HPDE6-E6E7 (cell line): Measurements from ENCODE around the gene CRIP1.

Experiments
- DNase-seq: peaks from one replicate; pipeline ENCODE4 v3.0.0; 2011; ENCODE audit warnings: missing footprints; ENCODE audit errors: extremely low spot score

The CRIP1 gene

DNA sequence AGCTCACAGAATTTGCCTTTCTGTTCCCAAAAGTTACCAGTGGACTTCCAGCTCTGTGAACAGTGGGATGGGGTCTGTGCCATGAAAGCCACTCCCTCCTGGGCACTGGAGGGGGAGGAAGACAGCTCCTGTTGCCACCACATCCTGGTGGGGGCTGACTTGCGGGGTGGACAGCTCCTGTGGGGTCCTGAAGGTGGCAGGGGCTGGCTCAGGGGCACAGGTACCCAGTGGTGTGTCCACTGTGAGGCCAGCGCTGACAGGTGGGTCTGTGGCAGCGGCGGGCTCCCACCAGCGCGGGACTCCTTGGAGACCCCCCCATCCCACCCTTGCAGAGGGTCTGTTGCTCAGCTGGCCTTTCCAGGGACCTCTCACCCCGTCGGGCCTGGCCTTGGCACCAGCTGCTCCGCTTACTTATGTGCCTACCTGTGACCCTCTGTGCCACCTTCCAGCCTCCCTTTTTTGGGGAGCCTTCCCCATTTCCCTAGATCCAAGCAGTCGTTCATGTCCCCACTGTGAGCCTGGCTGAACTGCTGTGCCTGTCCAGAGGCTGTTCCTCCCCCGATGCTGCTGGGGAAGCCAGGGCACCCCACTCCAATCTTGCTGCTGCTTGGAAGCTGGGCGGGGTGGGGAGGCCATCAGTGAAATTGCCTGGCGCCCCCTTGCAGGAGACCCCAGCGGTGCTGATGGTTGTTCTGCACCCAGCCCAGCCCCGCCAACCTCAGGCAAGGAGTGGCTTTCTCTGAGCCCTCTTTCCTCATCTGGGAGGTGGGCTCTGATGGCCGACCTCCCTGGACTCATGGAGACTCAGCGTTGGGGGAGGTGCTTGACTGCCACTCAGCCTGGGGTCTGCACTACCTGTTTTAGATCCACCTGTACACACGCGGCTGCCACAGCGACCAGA is 6.5 kb downstream of the CRIP1 start:
- DNase-seq, result no peak

DNA sequence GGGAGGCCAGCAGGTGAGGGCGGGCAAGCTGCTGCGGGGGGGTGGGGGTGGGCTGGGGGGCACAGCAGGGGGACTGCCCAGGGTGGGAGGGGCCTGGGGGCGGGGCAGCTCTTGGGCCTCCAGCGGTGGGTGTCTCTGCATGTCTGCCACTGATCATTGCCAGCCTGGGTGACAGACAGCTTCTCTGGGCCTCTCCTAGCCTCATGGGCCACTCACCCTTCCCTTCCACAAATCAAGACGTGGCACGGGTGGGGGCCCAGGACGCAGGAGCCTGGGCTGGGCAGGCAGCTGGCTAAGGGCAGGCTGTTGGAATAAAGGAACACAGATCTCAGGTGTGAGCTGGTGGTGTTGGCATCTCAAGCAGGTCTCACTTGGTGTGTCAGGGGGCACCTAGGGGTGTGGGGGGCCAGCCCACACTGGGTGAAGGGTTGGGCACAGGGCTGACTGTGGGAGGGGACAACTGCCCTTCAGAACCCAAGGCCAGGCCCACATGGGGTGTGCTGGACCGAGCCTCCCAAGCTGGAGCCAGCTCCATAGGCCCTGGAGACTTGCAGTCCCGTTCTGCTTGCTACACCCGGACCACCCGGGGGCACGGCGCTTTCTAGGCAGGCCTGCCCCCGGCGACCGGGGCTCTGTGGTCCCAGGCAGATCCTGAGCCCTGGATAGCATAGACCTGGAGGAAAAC is 7.4 kb downstream of the CRIP1 start:
- DNase-seq, result no peak

DNA sequence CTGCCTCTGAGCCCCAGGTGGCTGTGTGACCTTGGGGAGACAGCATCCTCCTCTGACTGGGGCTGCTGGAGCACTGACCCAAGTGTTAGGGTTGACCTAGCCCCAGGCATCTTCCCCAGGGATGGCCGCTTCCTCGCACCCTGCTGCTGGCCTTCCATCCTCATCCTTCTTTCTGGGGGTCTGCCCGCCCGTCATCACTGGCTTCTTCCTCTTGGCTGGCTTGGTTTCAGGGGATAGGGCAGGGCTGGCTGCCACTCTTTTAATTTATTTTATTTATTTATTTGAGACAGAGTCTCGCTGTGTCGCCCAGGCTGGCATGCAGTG is 7.9 kb downstream of the CRIP1 start:
- no peak for DNase-seq

DNA sequence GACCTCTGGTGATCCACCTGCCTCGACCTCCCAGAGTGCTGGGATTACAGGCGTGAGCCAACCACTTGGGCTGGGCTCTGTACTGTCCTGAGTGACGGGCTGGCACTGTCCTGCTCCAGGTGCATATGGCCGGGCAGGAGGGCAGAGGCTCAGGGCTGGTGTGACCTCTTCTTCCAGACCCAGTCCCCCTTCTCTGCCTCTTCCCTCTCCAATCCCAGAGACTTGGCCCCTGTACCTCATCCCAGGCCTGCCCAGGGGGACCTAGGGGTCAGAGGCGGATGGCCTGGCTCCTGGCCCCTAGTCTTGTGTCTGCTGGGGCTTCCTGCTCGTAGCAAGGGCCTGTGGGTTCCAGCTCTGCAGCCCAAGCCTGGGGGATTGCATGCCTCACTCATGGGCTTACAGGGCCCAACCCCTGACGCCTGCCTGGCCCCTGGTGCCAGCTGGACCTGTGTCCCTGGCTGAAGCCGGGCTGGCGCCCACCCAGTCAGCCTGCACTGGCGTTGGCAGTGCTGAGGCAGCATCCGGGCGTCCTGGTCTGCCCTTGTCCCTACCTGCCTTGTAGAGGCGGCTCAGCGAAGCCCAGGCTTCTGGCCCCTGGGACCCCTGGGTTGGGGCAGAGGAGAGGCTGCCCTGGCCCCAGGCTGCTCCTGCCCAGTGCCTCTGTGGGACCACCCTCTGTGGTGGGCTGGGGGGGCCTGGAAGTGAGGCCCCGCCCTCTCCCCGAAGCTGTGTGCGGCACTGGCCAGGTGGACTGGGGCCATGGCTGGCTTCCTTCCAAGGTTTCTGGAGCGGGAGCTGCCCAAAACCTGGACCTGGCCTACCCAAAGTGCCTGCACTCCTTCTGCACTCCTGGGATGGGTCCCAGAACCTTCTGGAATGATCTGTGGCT is 8.7 kb downstream of the CRIP1 start:
- no peak for DNase-seq

DNA sequence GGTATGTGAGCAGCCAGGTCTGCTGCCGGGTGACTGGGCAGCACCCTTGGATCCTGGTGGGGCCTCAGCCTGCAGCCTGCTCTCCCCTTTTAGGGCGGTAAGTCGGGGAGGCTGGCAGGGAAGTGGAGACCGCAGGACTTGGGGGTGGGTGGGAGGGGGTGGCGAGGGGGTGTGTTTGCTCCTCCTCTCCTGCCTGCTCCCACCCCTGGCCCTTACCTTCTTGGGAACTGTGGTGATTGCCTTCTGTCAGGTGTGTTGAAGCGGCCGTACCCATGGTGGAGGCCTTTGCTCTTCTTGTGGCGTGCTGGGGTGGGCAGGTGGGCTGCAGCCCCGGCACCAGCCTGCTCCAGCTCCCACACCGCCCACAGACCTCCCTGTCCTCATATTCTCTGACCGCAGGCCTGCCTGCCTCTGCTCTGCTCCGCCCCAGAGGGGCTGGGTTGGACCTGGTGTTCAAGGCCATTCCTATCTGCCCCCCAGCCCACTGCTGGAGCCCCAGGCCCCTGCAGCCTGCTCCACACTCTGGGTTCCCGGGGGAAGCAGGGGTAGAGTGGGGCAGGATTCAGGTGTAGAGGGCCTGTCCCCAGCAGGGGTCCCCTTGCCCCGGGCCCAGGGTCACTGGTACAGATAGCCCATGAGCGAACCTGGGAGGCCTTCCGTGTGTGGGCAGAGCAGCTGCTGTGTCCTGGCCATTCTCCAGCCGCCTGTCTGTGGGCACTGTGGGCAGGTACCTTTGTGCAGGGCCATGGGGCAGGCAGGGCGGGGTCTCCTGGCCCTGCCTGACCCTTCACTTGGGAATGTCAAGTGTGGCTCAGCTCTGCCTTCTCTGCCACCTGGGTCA is 9.5 kb downstream of the CRIP1 start:
- no peak for DNase-seq

DNA sequence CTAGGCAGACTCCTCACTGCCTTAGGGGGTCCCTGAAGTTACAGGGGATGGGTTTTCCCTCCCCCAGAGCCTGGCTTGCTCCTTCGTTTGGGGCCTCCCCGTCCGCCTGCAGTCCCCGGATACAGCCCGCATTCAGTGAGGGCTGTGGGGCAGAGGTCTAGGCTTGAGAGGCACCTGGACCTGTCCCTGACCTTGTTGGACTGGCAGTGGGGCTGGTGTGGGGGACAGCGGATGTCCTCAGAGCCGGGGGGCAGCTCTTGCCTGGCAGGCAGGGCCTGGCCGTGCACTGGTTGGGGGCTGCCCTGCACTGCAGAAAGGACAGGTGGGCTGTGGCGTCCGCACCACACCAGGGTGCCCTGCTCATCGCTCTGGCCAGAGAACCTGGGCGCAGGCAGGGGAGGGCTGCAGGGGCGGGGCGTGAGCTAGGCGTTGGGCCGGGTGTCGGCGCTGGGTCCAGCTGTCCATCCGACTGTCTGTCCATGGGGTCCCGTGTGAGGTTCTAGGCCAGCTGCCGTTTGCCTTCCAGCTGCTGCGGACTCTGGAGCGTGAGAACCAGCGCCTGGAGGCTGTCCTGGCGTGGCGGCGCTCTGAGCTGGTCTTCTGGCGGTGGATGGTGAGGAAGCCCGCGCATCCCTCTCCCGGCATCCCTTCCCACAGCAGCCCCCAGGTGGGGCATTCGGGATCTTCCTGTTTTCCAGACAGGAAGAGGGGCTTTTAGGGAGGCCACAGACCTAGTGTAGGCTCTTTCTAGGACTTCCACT is 10.3 kb downstream of the CRIP1 start:
- DNase-seq, result no peak

DNA sequence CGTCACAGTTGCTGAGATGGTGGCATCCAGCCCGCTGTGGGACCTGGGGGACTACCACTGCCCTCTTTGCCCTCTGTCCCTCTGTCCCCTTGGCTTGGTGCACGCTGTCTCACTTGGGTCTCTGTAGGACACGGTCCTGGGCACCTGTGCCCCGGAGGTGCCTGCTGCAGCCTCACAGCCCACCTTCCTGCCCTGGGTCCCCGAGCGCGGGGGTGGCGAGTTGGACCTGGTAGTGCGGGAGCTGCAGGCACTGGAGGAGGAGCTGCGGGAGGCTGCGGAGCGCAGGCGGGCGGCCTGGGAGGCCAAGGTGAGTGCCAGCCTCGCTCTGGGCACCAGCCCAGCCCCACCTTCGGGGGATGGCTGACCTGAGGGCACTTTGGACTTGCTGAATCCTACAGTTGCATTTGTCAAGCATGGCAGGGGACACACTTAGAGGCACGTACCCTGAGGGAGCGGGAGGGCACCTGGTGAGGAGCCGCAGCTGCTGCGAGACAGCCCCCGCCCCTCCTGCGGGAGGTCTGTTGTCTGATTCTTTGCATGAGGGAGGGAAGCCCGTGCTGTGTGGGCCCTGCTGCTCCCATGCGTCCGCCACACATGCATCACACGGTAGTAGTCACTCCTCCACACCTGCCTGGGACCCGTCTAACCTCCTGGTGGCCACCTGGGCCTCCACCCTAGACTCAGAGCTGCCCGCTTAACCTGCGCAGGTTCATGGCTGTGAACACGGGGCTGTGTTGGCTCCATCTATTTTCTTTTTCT is 11.2 kb downstream of the CRIP1 start:
- DNase-seq, result no peak

DNA sequence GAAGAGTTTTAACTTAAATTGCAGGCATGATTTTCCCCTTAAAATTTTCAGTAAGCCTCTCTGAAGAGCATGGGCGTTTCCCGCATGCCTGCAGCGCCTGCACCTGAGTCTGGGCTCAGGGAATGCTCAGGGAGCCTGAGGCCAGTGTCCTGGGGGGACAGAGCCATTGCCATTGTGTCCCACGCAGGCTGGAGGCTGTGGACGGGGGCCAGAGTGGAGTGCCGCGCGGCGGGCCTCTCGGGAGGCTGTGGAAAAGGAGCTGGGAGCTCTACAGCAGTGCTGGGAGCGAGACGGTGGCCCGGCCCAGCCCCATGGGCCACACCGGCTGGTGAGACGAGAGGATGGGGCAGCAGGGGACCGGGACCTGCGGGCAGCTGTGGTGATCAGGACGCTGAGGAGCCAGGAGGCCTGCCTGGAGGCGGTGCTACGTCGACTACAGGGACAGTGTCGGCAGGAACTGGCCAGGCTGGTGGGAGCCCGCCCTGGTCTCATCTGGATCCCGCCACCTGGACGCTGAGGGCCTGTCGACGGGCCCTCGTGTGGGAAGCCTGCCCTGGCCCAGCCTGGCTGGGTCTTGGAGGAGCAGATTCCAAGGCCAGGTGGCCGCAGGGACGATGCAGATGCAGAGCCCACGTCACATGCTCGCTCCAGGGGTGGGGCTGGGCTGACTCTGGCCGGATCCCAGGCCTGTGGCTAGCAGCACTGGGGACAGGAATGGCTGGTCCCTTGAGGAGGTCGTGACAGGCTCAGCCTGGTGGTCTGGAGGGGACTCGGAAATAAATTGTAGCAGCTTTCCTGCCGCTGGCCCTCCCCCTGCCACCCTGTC is 12.0 kb downstream of the CRIP1 start:
- no peak for DNase-seq

DNA sequence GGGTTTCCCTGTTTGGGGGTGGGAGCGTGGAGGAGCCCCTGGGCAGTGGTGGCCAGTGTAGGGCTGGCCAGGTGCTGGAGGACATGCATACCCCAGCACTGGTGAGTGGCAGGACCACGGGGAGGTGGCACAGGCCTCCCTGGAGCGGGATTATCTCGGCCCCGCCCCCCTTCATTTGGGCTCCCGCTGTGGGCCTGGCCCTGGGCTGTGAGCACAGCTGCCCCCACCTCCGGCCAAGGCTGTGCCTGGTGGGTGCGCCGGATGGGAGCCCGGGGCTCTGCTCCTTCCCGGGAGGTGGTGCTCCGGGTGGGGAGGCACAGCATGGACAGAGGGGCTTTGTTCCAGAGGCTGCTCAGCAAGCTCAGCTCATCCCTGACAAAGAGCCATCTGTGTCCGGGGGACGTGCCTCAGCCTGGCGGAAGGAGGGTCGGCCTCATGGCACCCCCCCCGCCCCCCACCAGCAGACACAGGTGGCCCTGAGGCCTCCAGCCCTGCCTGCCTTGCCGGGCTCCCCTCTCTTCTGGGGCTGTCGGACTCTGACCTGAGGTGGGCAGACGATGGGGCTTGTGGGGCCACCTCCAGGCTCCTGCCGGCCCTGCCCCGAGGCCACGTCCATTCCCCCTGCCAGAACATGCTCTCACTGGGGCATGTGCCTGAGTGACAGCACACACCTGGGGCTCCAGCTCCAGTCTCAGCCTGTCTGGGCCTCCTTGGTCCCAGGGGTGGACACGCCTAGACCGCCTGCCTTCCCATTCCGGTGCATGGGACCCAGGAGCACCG is 12.8 kb downstream of the CRIP1 start:
- peak; percentile 47 for DNase-seq

DNA sequence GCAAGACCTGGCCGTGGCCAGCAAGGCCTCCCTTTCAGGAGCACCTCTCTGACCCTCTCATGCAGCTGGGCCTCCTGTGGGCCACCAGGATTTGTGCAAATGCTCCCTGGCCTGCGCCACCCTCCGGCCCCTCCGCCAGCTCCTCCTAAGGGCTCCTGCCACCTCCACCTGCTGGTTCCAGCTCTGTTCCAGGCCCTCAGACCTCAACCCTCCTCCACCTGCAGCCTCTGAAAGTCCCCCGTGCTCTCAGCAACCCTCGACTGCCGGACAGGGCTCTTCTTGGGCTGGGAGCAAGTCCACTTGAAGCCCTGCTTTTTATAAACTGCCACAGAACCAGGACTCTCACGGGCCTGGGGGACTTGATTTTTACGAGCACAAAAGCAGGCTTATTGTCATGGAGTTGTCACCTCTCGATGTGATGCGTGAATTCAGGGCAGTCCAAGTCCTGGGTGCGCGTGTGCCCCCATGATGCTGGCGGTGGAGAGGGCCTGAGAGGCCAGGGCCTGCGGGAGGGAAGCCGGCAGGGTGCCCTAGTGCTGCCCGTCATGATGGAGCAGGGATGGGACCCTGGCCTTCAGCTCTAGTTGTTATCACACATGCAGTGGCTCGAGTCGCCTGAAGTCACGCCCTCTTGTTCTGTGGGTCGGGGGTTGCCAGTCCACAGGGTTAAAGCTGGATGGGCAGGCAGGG is 13.5 kb downstream of the CRIP1 start:
- no peak for DNase-seq

DNA sequence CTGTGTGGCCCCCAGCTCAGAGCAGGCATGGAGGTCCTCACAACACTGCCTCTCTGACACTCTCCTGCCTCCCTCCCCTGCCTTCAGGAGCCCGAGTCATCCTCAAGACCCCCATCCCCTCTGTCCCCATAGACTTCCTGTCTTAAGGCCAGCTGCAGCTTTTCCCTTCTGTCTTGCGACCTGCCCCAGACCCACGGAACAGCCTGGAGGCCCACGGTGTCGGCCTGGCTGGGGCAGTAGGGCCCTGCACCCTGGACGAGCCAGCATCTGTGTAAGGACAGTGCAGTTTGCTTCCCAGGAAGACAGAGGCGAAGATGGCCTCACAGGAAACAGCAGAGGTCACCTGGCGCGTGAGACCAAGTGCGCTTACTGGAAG is 14.0 kb downstream of the CRIP1 start:
- no peak for DNase-seq

DNA sequence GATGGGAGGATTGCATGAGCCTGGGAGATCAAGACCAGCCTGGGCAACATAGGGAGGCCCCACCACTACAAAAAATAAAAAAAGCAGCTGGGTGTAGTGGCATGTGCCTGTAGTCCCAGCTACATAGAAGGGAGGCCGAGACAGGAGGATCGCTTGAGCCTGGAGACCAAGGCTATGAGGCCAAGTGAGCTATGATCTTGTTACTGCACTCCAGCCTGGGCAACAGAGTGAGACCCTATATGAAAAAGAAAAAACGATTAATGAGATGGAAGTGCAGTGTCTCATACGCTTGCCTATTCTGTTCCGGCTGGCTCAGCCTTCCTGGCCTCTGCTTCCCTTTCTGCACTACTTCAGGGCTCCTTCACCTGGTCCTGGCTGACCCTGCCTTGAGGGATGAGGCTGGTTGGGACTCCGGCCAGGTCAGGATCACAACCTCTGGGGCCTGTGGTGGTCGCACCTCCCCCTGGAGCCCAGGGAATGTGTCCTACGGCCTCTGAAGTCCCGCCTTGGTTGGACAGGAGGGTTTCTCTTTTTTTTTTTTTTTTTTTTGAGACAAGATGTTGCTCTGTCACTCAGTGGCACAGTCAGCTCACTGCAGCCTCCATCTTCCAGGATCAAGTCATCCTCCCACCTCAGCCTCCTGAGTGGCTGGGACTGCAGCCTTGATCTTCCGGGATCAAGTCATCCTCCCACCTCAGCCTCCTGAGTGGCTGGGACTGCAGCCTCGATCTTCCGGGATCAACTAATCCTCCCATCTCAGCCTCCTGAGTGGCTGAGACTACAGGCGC is 15.0 kb downstream of the CRIP1 start:
- no peak for DNase-seq

DNA sequence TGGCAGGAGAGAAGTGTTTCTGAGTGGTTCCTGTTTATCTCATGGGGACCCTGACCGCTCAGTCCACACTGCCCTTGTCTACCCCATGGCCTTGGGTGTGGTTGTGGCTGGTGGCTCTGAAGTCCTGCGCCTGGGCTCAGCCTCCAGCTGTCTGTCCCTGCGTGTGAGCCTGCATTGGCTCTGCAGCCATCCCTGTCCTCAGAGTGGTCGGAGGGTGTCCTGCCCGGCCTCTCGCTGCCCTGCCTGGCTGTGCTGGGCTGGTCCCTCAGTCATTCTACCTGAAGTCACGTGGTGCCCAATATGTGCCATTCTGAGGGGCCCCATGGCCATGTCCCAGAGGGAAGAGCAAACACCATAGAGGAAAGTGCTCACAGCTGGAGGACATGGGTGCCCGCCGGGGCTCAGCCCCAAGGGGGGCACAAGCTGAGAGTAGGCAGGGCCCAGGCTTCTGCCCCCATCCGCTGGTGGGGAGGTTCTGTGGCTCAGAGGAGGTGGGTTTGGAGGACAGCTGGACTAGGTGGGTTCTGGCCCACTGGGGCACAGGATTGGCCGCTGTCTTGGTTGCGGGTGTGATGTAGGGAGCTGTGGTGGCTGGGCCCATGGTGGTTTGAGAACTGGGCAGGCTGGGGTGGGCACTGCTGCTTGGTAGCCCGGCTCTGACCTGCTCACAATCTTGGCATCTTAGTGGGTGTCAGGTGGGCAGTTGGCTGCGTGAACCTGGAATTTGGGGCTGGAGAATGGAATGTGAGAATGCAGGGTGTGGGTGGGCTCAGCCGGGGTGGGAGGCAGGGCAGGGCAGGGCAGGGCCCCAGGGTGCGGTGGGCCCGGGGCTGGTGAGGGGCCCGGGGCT is 16.0 kb downstream of the CRIP1 start:
- DNase-seq, result no peak

DNA sequence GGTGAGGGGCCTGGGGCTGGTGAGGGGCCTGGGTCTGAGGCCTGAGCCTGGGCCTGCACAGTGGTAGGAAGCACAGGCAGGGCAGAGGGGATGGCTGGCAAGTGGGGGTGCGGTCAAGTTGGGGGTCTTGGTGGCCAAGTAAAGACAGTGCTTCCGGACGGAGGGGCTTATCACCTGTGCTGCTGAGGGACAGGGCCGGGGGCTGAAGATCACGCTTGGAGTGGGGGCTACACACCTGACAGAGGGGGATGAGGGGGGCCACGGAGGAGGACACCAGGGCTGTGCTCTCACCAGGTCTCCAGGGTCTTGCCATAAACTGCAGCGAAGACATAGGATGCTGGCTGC is 16.6 kb downstream of the CRIP1 start:
- DNase-seq, result no peak

DNA sequence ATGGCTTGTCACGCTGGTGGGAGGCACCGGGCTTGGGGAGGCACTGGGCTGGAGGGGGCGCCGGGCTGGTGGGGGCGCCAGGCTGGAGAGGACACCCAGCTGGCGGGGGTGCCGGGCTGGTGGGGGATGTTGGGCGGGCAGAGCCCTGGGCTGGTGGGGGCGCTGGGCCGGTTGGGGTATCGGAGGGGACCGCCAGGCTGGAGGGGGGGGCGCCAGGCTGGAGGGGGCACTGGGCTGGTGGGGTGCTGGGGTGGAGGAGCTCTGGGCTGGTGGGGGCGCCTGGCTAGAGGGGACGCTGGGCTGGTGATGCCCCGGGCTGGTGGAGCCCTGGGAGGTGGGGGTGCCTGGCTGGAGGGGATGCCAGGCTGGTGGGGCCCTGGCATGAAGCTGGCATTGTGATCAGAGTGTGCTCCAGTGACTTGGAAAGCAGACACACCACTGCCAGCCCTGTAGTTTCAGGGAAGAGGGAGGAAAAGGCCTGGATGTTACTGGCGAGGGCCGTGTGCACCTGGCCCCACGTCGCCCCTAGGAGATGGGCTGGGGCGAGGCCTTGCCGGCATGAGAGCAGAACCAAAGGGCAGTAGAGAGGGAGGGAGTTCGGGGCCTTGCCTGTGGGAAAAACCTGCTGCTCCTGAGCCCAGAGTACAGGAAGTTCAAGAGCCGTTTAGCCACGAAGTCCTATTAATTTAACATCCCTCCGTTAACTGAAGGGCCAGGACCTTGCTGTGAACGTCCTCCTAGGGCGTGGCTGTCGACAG is 17.4 kb downstream of the CRIP1 start:
- no peak for DNase-seq
